GM04504 (cell line): ENCODE data around the gene PDIA4.
"Not testable (repeated sequence)": the region's sequence is repeated elsewhere in the genome, so short reads cannot be mapped to it uniquely, and the experiment has no call there.

Experiments
- DNase-seq: peaks from one replicate; pipeline ENCODE4 v3.0.0-alpha.2; 2012; ENCODE audit warnings: low read depth

Gene PDIA4

GRCh38 chr7:149028346-149029109 is at the start of gene PDIA4:
Gene PDIA4, minus strand, starts transcription at chr7:149028505. Its CDS starts 97 bp downstream, at chr7:149028408.
- peak; percentile 98 for DNase-seq

- no peak for DNase-seq
Observed at GRCh38 chr7:149077594-149077993, 49.3 kb upstream of the PDIA4 start.

GRCh38 chr7:149075286-149075685 is 47.0 kb upstream of the PDIA4 start:
- DNase-seq = no peak

GRCh38 chr7:149074116-149074885 is 46.0 kb upstream of the PDIA4 start:
- DNase-seq = no peak

- DNase-seq = no peak
Observed at GRCh38 chr7:149072438-149072775, 44.1 kb upstream of the PDIA4 start.

- no peak for DNase-seq
Observed at GRCh38 chr7:149071641-149072437, 43.5 kb upstream of the PDIA4 start.

- DNase-seq = no peak
Observed at GRCh38 chr7:149071182-149071635, 42.9 kb upstream of the PDIA4 start.

GRCh38 chr7:149070372-149071125 is 42.2 kb upstream of the PDIA4 start:
- no peak for DNase-seq

GRCh38 chr7:149067869-149068268 is 39.6 kb upstream of the PDIA4 start:
- DNase-seq = no peak

GRCh38 chr7:149063476-149063875 is 35.2 kb upstream of the PDIA4 start:
- DNase-seq = no peak

- DNase-seq = not testable (repeated sequence)
Observed at GRCh38 chr7:149062217-149062899, 34.1 kb upstream of the PDIA4 start.

GRCh38 chr7:149060156-149060555 is 31.9 kb upstream of the PDIA4 start:
- no peak for DNase-seq

- no peak for DNase-seq
Observed at GRCh38 chr7:149053885-149054284, 25.6 kb upstream of the PDIA4 start.

- no peak for DNase-seq
Observed at GRCh38 chr7:149053384-149053783, 25.1 kb upstream of the PDIA4 start.

GRCh38 chr7:149050941-149051340 is 22.6 kb upstream of the PDIA4 start:
- DNase-seq = no peak

- DNase-seq = no peak
Observed at GRCh38 chr7:149048805-149049204, 20.5 kb upstream of the PDIA4 start.

GRCh38 chr7:149046416-149046815 is 18.1 kb upstream of the PDIA4 start:
- DNase-seq = no peak

GRCh38 chr7:149043936-149044335 is 15.6 kb upstream of the PDIA4 start:
- DNase-seq = no peak

- DNase-seq = no peak
Observed at GRCh38 chr7:149041350-149041749, 13.0 kb upstream of the PDIA4 start.

GRCh38 chr7:149038641-149039040 is 10.3 kb upstream of the PDIA4 start:
- DNase-seq = not testable (repeated sequence)

GRCh38 chr7:149036676-149037075 is 8.4 kb upstream of the PDIA4 start:
- DNase-seq = no peak
